ENCODE results near the gene BRSK2.

BRSK2 gene

GRCh38 chr11:1502954-1503707 is 113.4 kb downstream of the BRSK2 start:
- Histone ChIP-seq H3K4me1 (ENCODE audit: control insufficient read depth, insufficient read depth, low read length) (no peaks in the 10 kb centered on the region), H3K27ac (ENCODE audit: extremely low read depth, low read depth, low read length) (no peak overlapping the region), H3K9me3 (ENCODE audit: control insufficient read depth, insufficient read depth, low read depth, low read length) (no peaks in the 10 kb centered on the region), H3K36me3 (ENCODE audit: control insufficient read depth in 2 of 2, insufficient read depth in 1 of 2, low read length in 2 of 2) (peaks cover 0 to 4% of the 10 kb centered on the region in 2 experiments; a peak in 1 of 3 replicates), H3K4me3 (ENCODE audit: low read depth, low read length) (no peak overlapping the region)
- POLR2A ChIA-PET: no interaction called here
- TF ChIP-seq ZNF138 (tag by site-specific recombination; IDR thresholded peaks at IDR 0.05; ENCODE audit: borderline replicate concordance) (no peak), ZFHX2 (tag by site-specific recombination; conservative IDR thresholded peaks at IDR 0.05) (peak; percentile 40)
- CTCF ChIA-PET: no interaction called here

- ChIA-PET CTCF (no interaction called here), POLR2A (no interaction called here)
- H3K4me3 ChIP-seq (ENCODE audit: low read depth, low read length): no peak overlapping the region
- no peaks in the 10 kb centered on the region for H3K9me3 ChIP-seq (ENCODE audit: control insufficient read depth, insufficient read depth, low read depth, low read length)
- H3K4me1 ChIP-seq (ENCODE audit: control insufficient read depth, insufficient read depth, low read length): no peaks in the 10 kb centered on the region
- peaks cover 0 to 4% of the 10 kb centered on the region in 2 experiments; a peak in 1 of 3 replicates for H3K36me3 ChIP-seq (ENCODE audit: control insufficient read depth in 2 of 2, insufficient read depth in 1 of 2, low read length in 2 of 2)
- TF ChIP-seq SCRT2 (tag by site-specific recombination; IDR thresholded peaks at IDR 0.05): no peak
- TF ChIP-seq PRDM4 (tag by site-specific recombination; IDR thresholded peaks at IDR 0.05): no peak
- TF ChIP-seq MEIS1 (CRISPR knock-in tag; IDR thresholded peaks at IDR 0.05; ENCODE audit: borderline replicate concordance): no peak
- no peak for TF ChIP-seq SCRT1 (tag by site-specific recombination; IDR thresholded peaks at IDR 0.05; ENCODE audit: borderline replicate concordance)
- TF ChIP-seq ZNF747 (tag by site-specific recombination; IDR thresholded peaks at IDR 0.05): no peak
- TF ChIP-seq ZNF223 (tag by site-specific recombination; IDR thresholded peaks at IDR 0.05): no peak
- TF ChIP-seq, protein P1, sequence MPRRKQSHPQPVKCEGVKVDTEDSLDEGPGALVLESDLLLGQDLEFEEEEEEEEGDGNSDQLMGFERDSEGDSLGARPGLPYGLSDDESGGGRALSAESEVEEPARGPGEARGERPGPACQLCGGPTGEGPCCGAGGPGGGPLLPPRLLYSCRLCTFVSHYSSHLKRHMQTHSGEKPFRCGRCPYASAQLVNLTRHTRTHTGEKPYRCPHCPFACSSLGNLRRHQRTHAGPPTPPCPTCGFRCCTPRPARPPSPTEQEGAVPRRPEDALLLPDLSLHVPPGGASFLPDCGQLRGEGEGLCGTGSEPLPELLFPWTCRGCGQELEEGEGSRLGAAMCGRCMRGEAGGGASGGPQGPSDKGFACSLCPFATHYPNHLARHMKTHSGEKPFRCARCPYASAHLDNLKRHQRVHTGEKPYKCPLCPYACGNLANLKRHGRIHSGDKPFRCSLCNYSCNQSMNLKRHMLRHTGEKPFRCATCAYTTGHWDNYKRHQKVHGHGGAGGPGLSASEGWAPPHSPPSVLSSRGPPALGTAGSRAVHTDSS (tag by site-specific recombination; IDR thresholded peaks at IDR 0.05): no peak
- TF ChIP-seq ZNF266 (tag by site-specific recombination; IDR thresholded peaks at IDR 0.05; ENCODE audit: low read depth): no peak
- TF ChIP-seq ZNF2 (tag by site-specific recombination; IDR thresholded peaks at IDR 0.05): no peak
- TF ChIP-seq ZNF600 (tag by site-specific recombination; IDR thresholded peaks at IDR 0.05): no peak
- TF ChIP-seq ZNF624 (tag by site-specific recombination; IDR thresholded peaks at IDR 0.05): no peak
- no peak overlapping the region for H3K27ac ChIP-seq (ENCODE audit: extremely low read depth, low read depth, low read length)
These were observed 114.0 kb downstream of the BRSK2 start for GRCh38 chr11:1503708-1504104.

DNA sequence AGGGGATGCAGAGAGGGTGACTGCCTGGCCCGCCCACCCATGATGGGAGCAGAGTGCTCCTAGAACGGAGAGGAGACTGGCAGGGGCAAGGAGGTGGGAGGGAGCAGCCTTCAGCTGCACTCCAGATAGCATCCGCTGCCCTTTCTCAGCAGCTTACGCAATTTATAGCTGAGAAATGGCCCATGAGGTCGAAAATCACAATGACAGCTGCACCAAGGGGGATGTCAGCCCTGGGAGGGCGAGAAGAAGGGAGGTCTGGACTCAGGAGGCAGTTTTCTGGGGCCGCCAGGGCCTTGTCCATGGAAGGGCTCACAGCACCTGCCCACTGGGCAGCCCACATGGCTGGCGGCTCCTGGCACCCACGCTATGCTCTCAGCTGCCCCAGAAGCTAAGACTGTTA is 114.4 kb downstream of the BRSK2 start:
- Histone ChIP-seq H3K4me1 (ENCODE audit: control insufficient read depth, insufficient read depth, low read length) (no peaks in the 10 kb centered on the region), H3K9me3 (ENCODE audit: control insufficient read depth, insufficient read depth, low read depth, low read length) (no peaks in the 10 kb centered on the region), H3K27ac (ENCODE audit: extremely low read depth, low read depth, low read length) (no peak overlapping the region), H3K36me3 (ENCODE audit: control insufficient read depth in 2 of 2, insufficient read depth in 1 of 2, low read length in 2 of 2) (peaks cover 0 to 4% of the 10 kb centered on the region in 2 experiments; a peak in 1 of 3 replicates), H3K4me3 (ENCODE audit: low read depth, low read length) (no peak overlapping the region)
- TF ChIP-seq ZBTB20 (tag by site-specific recombination; IDR thresholded peaks at IDR 0.05) (no peak), ZFHX2 (tag by site-specific recombination; conservative IDR thresholded peaks at IDR 0.05) (peak; percentile 23; the same call in 1 of the 2 replicates), GLIS2 (tag by site-specific recombination; IDR thresholded peaks at IDR 0.05) (peak; percentile 30; the same call in 1 of the 2 replicates), GLIS1 (tag by site-specific recombination; IDR thresholded peaks at IDR 0.05) (peak; percentile 36)
- CTCF ChIA-PET: no interaction called here
- POLR2A ChIA-PET: no interaction called here

Measured in HEK293 (cell line).